ENCODE measurements around the gene RHBDL1.

DNA sequence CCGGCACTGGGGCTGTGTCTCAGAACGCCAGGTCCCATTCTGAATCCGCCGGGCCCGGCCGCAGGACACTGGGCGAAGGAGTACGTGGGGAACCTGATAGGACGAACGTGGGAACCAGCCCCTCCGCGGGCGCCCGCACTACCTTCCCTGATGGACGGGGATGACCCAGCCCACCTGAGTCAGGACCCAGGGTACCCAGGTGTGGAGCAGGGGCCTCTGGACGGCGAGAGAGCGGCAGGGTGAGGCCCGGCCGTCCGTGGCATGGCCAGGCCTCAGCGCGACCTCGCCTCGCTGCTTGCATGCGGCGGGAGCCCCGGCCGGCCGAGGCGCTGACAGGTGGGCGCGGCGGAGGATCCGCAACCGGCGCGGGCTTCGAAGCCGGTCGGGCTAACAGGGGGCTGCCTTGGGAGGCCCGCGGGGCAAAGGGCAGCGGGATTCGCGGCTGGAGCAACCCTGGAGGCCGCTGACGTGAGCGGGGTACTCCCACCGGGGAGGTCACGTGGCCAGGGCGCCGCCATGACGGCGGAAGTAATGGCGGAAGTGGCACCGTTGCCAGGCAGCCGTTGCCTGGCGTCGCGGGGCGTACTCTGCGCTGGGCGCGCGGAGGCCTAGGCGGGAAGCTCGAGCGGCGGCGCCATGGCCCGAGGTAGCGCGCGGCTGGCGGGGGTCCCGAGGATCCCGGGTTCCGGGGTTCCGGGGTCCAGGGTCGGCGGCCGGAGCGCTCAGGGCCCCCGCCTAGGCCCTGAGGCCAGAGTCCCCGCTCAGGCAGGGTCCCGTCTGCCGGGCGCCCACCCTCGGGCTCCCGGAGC lies 26.5 kb upstream of the RHBDL1 start, which contains the start of gene WDR90:
- TF ChIP-seq, protein P1, sequence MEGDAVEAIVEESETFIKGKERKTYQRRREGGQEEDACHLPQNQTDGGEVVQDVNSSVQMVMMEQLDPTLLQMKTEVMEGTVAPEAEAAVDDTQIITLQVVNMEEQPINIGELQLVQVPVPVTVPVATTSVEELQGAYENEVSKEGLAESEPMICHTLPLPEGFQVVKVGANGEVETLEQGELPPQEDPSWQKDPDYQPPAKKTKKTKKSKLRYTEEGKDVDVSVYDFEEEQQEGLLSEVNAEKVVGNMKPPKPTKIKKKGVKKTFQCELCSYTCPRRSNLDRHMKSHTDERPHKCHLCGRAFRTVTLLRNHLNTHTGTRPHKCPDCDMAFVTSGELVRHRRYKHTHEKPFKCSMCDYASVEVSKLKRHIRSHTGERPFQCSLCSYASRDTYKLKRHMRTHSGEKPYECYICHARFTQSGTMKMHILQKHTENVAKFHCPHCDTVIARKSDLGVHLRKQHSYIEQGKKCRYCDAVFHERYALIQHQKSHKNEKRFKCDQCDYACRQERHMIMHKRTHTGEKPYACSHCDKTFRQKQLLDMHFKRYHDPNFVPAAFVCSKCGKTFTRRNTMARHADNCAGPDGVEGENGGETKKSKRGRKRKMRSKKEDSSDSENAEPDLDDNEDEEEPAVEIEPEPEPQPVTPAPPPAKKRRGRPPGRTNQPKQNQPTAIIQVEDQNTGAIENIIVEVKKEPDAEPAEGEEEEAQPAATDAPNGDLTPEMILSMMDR (IDR thresholded peaks at IDR 0.05) = no peak
- TF ChIP-seq POLR2AphosphoS5 (IDR thresholded peaks at IDR 0.05) (peak; percentile 83 to 88 (median 86)), POLR2A (IDR thresholded peaks at IDR 0.05) (peak; percentile 34)
